ENCODE data around the gene LAMB1.

- TF ChIP-seq, protein P1, sequence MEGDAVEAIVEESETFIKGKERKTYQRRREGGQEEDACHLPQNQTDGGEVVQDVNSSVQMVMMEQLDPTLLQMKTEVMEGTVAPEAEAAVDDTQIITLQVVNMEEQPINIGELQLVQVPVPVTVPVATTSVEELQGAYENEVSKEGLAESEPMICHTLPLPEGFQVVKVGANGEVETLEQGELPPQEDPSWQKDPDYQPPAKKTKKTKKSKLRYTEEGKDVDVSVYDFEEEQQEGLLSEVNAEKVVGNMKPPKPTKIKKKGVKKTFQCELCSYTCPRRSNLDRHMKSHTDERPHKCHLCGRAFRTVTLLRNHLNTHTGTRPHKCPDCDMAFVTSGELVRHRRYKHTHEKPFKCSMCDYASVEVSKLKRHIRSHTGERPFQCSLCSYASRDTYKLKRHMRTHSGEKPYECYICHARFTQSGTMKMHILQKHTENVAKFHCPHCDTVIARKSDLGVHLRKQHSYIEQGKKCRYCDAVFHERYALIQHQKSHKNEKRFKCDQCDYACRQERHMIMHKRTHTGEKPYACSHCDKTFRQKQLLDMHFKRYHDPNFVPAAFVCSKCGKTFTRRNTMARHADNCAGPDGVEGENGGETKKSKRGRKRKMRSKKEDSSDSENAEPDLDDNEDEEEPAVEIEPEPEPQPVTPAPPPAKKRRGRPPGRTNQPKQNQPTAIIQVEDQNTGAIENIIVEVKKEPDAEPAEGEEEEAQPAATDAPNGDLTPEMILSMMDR (IDR thresholded peaks at IDR 0.05): no peak
- no peak for TF ChIP-seq POLR2A (IDR thresholded peaks at IDR 0.05)
- no peak for TF ChIP-seq POLR2AphosphoS5 (IDR thresholded peaks at IDR 0.05)
Measured at GRCh38 chr7:108000875-108001763, 1.8 kb downstream of the LAMB1 start.

Measured in breast epithelium (tissue), 3 donors.